Liver (tissue), 9 donors: ENCODE measurements around the gene ABHD16B. TPM values are rescaled to one million over a fixed set of nuclear protein-coding genes. Genes with fewer than 3 reads are reported as not detected.

Source experiments
- DNase-seq: peaks from one replicate; pipeline ENCODE4 v3.0.0-alpha.2; 2017; ENCODE audit warnings: low spot score
- H3K27ac ChIP-seq, 2 donors: one replicate each; pipeline ENCODE4 v1.7.0; 2013; ENCODE audit warnings: inconsistent platforms in 2 of 2, low read length in 2 of 2, control low read depth in 1 of 2, low read depth in 1 of 2, mild to moderate bottlenecking in 1 of 2
- H3K27me3 ChIP-seq, 4 donors: one replicate each; pipeline versions ENCODE4 v1.6.1 to v1.7.0; 2013; ENCODE audit warnings: low read length in 3 of 4, inconsistent platforms in 1 of 4, mild to moderate bottlenecking in 1 of 4, moderate library complexity in 1 of 4; ENCODE audit not compliant: control insufficient read depth in 4 of 4, insufficient read depth in 4 of 4
- H3K36me3 ChIP-seq, 4 donors: one replicate each; pipeline versions ENCODE4 v1.6.1 to v1.7.0; 2013; ENCODE audit warnings: low read length in 3 of 4, mild to moderate bottlenecking in 3 of 4, low read depth in 1 of 4, moderate library complexity in 1 of 4; ENCODE audit not compliant: control insufficient read depth in 4 of 4, insufficient read depth in 3 of 4
- H3K4me1 ChIP-seq, 4 donors: one replicate each; pipeline versions ENCODE4 v1.6.1 to v1.7.0; 2013; ENCODE audit warnings: low read length in 3 of 4, mild to moderate bottlenecking in 3 of 4, moderate library complexity in 1 of 4; ENCODE audit not compliant: control insufficient read depth in 4 of 4, insufficient read depth in 4 of 4
- H3K4me3 ChIP-seq, 3 donors: one replicate each; pipeline versions ENCODE4 v1.6.1 to v1.7.0; 2013; ENCODE audit warnings: low read length in 3 of 3, control low read depth in 1 of 3, low read depth in 1 of 3, mild to moderate bottlenecking in 1 of 3
- H3K9ac ChIP-seq, 2 donors: one replicate each; pipeline ENCODE4 v1.7.0; 2013; ENCODE audit warnings: low read length in 2 of 2, mild to moderate bottlenecking in 2 of 2, moderate library complexity in 2 of 2, control low read depth in 1 of 2, low read depth in 1 of 2
- H3K9me3 ChIP-seq, 4 donors: one replicate each; pipeline versions ENCODE4 v1.6.1 to v1.7.0; 2013; ENCODE audit warnings: low read length in 3 of 4; ENCODE audit not compliant: control insufficient read depth in 4 of 4
- EGR1 ChIP-seq, 2 donors: IDR thresholded peaks; 2 replicates each; pipeline ENCODE4 v1.6.1; 2016 to 2018; ENCODE audit warnings: antibody characterized with exemption in 2 of 2, low read depth in 2 of 2
- FOXA1 ChIP-seq: IDR thresholded peaks from 2 replicates; pipeline ENCODE4 v1.6.1; 2016; ENCODE audit warnings: antibody characterized with exemption
- FOXA2 ChIP-seq: IDR thresholded peaks from 2 replicates; pipeline ENCODE4 v1.6.1; 2016; ENCODE audit warnings: antibody characterized with exemption
- GABPA ChIP-seq, 2 donors: IDR thresholded peaks in 1 of 2; conservative IDR thresholded peaks in 1 of 2; 2 replicates each; pipeline ENCODE4 v1.6.1; 2016; ENCODE audit warnings: antibody characterized with exemption in 2 of 2, mild to moderate bottlenecking in 1 of 2, moderate library complexity in 1 of 2
- HNF4A ChIP-seq, 2 donors: conservative IDR thresholded peaks; 2 replicates each; pipeline ENCODE4 v1.6.1; 2016; ENCODE audit warnings: antibody characterized with exemption in 2 of 2, mild to moderate bottlenecking in 2 of 2
- NR2F2 ChIP-seq: IDR thresholded peaks from 2 replicates; pipeline ENCODE4 v1.6.1; 2016; ENCODE audit warnings: antibody characterized with exemption
- RAD21 ChIP-seq, 2 donors: IDR thresholded peaks; 2 replicates each; pipeline ENCODE4 v1.6.1; 2016; ENCODE audit warnings: antibody characterized with exemption in 2 of 2, mild to moderate bottlenecking in 2 of 2
- RXRA ChIP-seq, 2 donors: IDR thresholded peaks; 2 replicates each; pipeline ENCODE4 v1.6.1; 2017 to 2018; ENCODE audit warnings: antibody characterized with exemption in 2 of 2, mild to moderate bottlenecking in 1 of 2
- WGBS: extraction: QIAGEN DNeasy Blood & Tissue Kit; methylation state at CpG from one replicate; pipeline ENCODE4 v1.1.7; 2013; 5-methylcytosine and 5-hydroxymethylcytosine counted together
- polyA plus RNA-seq, 2 donors: library from polyadenylated mRNA; stranded (reverse) in 1 of 2; unstranded in 1 of 2; fragments of 200-250 nt in 1 of 2; fragments of >200 nt in 1 of 2; fragmentation: Nextera tagmentation in 1 of 2; extraction: Ambion mirVana in 1 of 2; gene quantifications; one replicate each; pipeline versions ENCODE4 v1.2.1 to v1.2.3, GENCODE V29; 2013 to 2015
- total RNA-seq, 2 donors: library from RNA; depleted of rRNA; stranded (reverse); fragments of >200 nt; gene quantifications; one replicate each; pipeline ENCODE4 v1.2.3, GENCODE V29; 2014
- TF ChIP-seq, protein P1 (sequence below): IDR thresholded peaks from 2 replicates; pipeline ENCODE4 v1.6.1; 2016; ENCODE audit warnings: antibody characterized with exemption, mild to moderate bottlenecking
- TF ChIP-seq, protein P2 (sequence below): IDR thresholded peaks from 2 replicates; pipeline ENCODE4 v1.6.1; 2016; ENCODE audit warnings: antibody characterized with exemption
- TF ChIP-seq, protein P3 (sequence below): IDR thresholded peaks from 2 replicates; pipeline ENCODE4 v1.6.1; 2016; ENCODE audit warnings: antibody characterized with exemption
- TF ChIP-seq, protein P4 (sequence below): fragments of 150-350 bp; IDR thresholded peaks from 2 replicates; pipeline ENCODE4 v1.5.1; 2017; ENCODE audit warnings: improper control_type of control experiment, low read depth, low read length; ENCODE audit not compliant: missing input control
- donor health status: healthy.
- donor health status: healthy.
- donor health status: healthy.
- donor health status: healthy.
- donor health status: healthy.

The ABHD16B gene
- total and polyA plus RNA-seq, 4 donors: 0.10 TPM; not detected in 3

DNA sequence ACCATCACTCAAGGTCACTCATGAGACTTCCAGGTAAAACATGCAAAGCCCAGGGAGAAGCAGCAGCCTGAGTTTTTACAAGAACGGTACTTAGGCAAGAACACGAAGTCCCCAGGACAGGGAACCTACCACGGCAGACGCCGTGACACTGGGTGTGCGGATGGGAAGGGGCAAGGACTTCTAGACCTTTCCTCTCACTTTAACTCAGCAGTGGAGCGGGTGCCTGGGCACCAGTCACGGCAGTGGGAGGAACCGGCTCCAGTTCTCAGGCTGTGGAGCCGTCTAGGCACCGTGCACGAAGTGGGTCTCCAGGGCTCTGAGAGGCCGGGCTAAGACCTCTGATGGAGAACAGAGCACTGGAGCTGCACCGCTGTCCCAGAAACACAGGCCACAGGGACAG, 32.8 kb upstream of the ABHD16B start:
- Histone ChIP-seq H3K9me3 (no peaks in the 10 kb centered on the region), H3K27me3 (no peaks in the 10 kb centered on the region), H3K4me3 (peak overlapping the region in 1 of 3 donors; percentile 14), H3K36me3 (no peaks in the 10 kb centered on the region), H3K27ac (peak overlapping the region in 1 of 2 donors; percentile 34), H3K4me1 (peaks cover 4 to 15% (median 8%) of the 10 kb centered on the region in 4 donors), H3K9ac (no peak overlapping the region)
- DNase-seq: no peak
- WGBS: 71% methylated on average over 14 of the region's 14 CpGs
- no peak for TF ChIP-seq EGR1 (IDR thresholded peaks at IDR 0.05; ENCODE audit: low read depth in 2 of 2)
- TF ChIP-seq, protein P1, sequence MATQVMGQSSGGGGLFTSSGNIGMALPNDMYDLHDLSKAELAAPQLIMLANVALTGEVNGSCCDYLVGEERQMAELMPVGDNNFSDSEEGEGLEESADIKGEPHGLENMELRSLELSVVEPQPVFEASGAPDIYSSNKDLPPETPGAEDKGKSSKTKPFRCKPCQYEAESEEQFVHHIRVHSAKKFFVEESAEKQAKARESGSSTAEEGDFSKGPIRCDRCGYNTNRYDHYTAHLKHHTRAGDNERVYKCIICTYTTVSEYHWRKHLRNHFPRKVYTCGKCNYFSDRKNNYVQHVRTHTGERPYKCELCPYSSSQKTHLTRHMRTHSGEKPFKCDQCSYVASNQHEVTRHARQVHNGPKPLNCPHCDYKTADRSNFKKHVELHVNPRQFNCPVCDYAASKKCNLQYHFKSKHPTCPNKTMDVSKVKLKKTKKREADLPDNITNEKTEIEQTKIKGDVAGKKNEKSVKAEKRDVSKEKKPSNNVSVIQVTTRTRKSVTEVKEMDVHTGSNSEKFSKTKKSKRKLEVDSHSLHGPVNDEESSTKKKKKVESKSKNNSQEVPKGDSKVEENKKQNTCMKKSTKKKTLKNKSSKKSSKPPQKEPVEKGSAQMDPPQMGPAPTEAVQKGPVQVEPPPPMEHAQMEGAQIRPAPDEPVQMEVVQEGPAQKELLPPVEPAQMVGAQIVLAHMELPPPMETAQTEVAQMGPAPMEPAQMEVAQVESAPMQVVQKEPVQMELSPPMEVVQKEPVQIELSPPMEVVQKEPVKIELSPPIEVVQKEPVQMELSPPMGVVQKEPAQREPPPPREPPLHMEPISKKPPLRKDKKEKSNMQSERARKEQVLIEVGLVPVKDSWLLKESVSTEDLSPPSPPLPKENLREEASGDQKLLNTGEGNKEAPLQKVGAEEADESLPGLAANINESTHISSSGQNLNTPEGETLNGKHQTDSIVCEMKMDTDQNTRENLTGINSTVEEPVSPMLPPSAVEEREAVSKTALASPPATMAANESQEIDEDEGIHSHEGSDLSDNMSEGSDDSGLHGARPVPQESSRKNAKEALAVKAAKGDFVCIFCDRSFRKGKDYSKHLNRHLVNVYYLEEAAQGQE: no peak
- TF ChIP-seq RAD21 (IDR thresholded peaks at IDR 0.05): no peak
- TF ChIP-seq GABPA (IDR thresholded peaks at IDR 0.05 in 1 of 2, conservative IDR thresholded peaks at IDR 0.05 in 1 of 2): no peak
- TF ChIP-seq HNF4A (conservative IDR thresholded peaks at IDR 0.05): no peak
- TF ChIP-seq FOXA2: no peak

DNA sequence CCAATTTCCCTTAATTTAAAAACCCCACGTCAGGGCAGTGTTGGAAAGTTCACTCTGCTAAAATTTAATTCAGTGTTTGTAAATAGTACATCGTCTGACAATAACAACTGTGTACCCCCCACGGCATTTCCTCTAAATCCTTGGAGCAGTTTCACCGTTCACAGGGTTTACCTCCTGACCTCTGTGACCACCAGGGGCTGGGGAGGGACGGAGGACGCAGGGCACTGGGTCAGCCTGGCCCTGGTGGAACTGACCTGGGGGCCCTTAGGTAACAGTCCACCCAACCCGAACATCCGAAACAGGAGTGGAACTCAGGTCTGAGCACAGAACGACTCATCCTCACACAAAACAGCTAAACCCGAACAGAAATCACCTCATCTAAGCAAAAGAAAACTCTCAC, 32.3 kb upstream of the ABHD16B start:
- Histone ChIP-seq H3K27me3 (no peaks in the 10 kb centered on the region), H3K9me3 (no peaks in the 10 kb centered on the region), H3K9ac (no peak overlapping the region), H3K4me3 (peak overlapping the region in 1 of 3 donors; percentile 14), H3K36me3 (no peaks in the 10 kb centered on the region), H3K4me1 (peaks cover 4 to 16% (median 8%) of the 10 kb centered on the region in 4 donors), H3K27ac (peak overlapping the region in 1 of 2 donors; percentile 34)
- WGBS: 53% methylated on average over 10 of the region's 10 CpGs
- DNase-seq: no peak
- TF ChIP-seq HNF4A (conservative IDR thresholded peaks at IDR 0.05) (no peak), NR2F2 (peak; percentile 12)
- TF ChIP-seq, protein P2, sequence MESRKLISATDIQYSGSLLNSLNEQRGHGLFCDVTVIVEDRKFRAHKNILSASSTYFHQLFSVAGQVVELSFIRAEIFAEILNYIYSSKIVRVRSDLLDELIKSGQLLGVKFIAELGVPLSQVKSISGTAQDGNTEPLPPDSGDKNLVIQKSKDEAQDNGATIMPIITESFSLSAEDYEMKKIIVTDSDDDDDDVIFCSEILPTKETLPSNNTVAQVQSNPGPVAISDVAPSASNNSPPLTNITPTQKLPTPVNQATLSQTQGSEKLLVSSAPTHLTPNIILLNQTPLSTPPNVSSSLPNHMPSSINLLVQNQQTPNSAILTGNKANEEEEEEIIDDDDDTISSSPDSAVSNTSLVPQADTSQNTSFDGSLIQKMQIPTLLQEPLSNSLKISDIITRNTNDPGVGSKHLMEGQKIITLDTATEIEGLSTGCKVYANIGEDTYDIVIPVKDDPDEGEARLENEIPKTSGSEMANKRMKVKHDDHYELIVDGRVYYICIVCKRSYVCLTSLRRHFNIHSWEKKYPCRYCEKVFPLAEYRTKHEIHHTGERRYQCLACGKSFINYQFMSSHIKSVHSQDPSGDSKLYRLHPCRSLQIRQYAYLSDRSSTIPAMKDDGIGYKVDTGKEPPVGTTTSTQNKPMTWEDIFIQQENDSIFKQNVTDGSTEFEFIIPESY: no peak

DNA sequence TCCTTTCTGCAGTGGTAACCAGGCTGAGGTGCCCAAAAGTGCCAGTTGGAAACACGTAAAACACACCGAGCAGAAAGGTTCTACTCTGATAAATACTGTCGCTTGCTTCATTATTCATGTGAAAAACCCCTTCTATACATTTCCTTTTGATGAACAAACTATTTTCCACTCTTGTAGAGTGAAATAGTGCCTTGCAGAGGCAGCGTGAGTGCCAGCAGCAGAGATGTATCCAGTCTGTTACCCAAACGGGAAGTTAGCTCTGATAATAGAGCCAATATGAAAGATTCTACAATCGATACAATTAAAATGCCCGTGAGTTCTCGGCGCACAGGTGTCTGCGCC, 31.7 kb upstream of the ABHD16B start:
- H3K4me1 ChIP-seq: peaks cover 4 to 22% (median 8%) of the 10 kb centered on the region in 4 donors
- WGBS: 28% methylated on average over 10 of the region's 10 CpGs

More for the DNA sequence above, 31.7 kb upstream of the ABHD16B start:
- no peak for TF ChIP-seq RAD21 (IDR thresholded peaks at IDR 0.05)
- TF ChIP-seq, protein P3, sequence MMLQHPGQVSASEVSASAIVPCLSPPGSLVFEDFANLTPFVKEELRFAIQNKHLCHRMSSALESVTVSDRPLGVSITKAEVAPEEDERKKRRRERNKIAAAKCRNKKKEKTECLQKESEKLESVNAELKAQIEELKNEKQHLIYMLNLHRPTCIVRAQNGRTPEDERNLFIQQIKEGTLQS: no peak
- TF ChIP-seq, protein P4, sequence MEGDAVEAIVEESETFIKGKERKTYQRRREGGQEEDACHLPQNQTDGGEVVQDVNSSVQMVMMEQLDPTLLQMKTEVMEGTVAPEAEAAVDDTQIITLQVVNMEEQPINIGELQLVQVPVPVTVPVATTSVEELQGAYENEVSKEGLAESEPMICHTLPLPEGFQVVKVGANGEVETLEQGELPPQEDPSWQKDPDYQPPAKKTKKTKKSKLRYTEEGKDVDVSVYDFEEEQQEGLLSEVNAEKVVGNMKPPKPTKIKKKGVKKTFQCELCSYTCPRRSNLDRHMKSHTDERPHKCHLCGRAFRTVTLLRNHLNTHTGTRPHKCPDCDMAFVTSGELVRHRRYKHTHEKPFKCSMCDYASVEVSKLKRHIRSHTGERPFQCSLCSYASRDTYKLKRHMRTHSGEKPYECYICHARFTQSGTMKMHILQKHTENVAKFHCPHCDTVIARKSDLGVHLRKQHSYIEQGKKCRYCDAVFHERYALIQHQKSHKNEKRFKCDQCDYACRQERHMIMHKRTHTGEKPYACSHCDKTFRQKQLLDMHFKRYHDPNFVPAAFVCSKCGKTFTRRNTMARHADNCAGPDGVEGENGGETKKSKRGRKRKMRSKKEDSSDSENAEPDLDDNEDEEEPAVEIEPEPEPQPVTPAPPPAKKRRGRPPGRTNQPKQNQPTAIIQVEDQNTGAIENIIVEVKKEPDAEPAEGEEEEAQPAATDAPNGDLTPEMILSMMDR: no peak
- TF ChIP-seq HNF4A (conservative IDR thresholded peaks at IDR 0.05): no peak
- no peak for TF ChIP-seq FOXA1
- TF ChIP-seq RXRA (IDR thresholded peaks at IDR 0.05): no peak
- Histone ChIP-seq H3K27me3 (no peaks in the 10 kb centered on the region), H3K36me3 (no peaks in the 10 kb centered on the region), H3K9ac (peak overlapping the region in 1 of 2 donors; percentile 65), H3K9me3 (no peaks in the 10 kb centered on the region), H3K27ac (peak overlapping the region in 1 of 2 donors; percentile 50), H3K4me3 (peak overlapping the region in 2 of 3 donors; percentile 5 to 75)
- DNase-seq: no peak
